ENCODE data around the gene SDCCAG8.

Gene SDCCAG8

DNA sequence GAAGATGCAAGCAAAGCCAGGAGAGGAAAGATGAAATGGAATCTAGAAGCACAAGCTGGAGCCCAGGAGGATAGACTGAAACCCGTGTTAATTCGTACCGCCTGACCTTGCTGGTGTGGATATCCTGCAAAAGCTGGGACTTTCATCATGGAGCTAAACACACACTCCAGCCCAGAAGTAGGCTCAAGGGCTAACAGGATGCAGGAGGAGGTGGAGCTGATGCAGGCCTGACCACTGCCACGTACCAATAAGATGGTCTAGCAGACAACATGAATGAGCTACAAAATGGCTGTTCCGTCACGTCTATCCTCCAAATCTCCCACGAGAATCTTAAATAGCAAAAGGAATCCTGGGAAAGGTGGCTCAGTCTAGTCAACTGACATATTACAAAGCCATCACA, 270.3 kb downstream of the SDCCAG8 start:
- no peak overlapping the region for H3K27ac ChIP-seq (ENCODE audit: extremely low read depth, low read depth, low read length)
- H3K4me1 ChIP-seq (ENCODE audit: control insufficient read depth, insufficient read depth, low read length) = 0 out of 2 replicates have a peak, but pooled peaks cover 3% of the 10 kb centered on the region
- POLR2A ChIA-PET = interaction anchor here (0.6 kb wide), 1 partner anchor 370 kb away, joined by 4 read pairs; no protein-coding TSS in a partner anchor
- no peak overlapping the region for H3K4me3 ChIP-seq (ENCODE audit: low read depth, low read length)
- no peaks in the 10 kb centered on the region for H3K9me3 ChIP-seq (ENCODE audit: control insufficient read depth, insufficient read depth, low read depth, low read length)
- H3K36me3 ChIP-seq (ENCODE audit: control insufficient read depth in 2 of 2, insufficient read depth in 1 of 2, low read length in 2 of 2) = no peaks in the 10 kb centered on the region
- CTCF ChIA-PET = no interaction called here
- no peak for TF ChIP-seq ZNF112 (tag by site-specific recombination; IDR thresholded peaks at IDR 0.05)
- 0 out of 2 replicates have a peak, but pooled peaks have one; percentile 30 for TF ChIP-seq ZNF600 (tag by site-specific recombination; IDR thresholded peaks at IDR 0.05)

DNA sequence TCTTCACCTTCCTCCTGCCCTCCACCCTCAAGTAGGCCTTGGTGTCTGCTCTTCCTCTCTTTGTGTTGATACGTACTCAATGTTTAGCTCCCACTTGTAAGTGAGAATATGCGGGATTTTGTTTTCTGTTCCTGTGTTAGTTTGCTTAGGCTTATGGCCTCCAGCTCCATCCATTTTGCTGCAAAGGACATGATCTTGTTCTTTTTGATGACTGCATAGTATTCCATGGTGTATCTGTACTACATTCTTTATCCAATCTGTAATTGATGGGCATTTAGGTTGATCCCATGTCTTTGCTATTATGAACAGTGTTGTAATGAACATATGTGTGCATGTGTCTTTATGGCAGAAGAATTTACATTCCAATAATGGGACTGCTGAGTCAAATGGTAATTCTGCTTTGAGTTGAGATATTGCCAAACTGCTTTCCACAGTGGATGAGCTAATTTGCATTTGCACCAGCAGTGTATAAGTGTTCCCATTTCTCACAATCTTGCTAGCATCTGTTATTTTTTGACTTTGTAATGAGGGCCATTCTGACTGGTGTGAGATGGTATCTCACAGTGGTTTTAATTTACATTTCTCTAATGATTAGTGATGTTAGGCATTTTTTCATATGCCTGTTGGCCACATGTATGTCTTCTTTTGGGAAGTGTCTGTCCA, 272.7 kb downstream of the SDCCAG8 start:
- CTCF ChIA-PET = interaction anchor here (0.6 kb wide), 1 partner anchor 17 kb away, joined by 3 read pairs; no protein-coding TSS in a partner anchor
- no peak overlapping the region for H3K27ac ChIP-seq (ENCODE audit: extremely low read depth, low read depth, low read length)
- H3K4me3 ChIP-seq (ENCODE audit: low read depth, low read length) = no peak overlapping the region
- H3K36me3 ChIP-seq (ENCODE audit: control insufficient read depth in 2 of 2, insufficient read depth in 1 of 2, low read length in 2 of 2) = no peaks in the 10 kb centered on the region
- TF ChIP-seq ZNF280D (tag by site-specific recombination; IDR thresholded peaks at IDR 0.05) (peak; percentile 95), ZNF146 (tag by site-specific recombination; IDR thresholded peaks at IDR 0.05) (peak; percentile 99), ZNF561 (tag by site-specific recombination; IDR thresholded peaks at IDR 0.05; ENCODE audit: borderline replicate concordance) (no peak), ZSCAN23 (tag by site-specific recombination; IDR thresholded peaks at IDR 0.05) (no peak), ZNF169 (tag by site-specific recombination; IDR thresholded peaks at IDR 0.05) (no peak), ZNF23 (tag by site-specific recombination; IDR thresholded peaks at IDR 0.05; ENCODE audit: borderline replicate concordance) (no peak), ZBTB48 (tag by site-specific recombination; IDR thresholded peaks at IDR 0.05) (no peak), SETDB1 (IDR thresholded peaks at IDR 0.05; ENCODE audit: insufficient read length, low read length) (no peak), ZXDB (tag by site-specific recombination; IDR thresholded peaks at IDR 0.05) (no peak), ZNF571 (tag by site-specific recombination; IDR thresholded peaks at IDR 0.05) (no peak), KLF7 (tag by site-specific recombination; IDR thresholded peaks at IDR 0.05; ENCODE audit: borderline replicate concordance) (no peak), ZNF580 (tag by site-specific recombination; IDR thresholded peaks at IDR 0.05) (peak; percentile 62; the same call in 1 of the 2 replicates), ZNF394 (tag by site-specific recombination; IDR thresholded peaks at IDR 0.05; ENCODE audit: borderline replicate concordance) (no peak)
- TF ChIP-seq, protein P1, sequence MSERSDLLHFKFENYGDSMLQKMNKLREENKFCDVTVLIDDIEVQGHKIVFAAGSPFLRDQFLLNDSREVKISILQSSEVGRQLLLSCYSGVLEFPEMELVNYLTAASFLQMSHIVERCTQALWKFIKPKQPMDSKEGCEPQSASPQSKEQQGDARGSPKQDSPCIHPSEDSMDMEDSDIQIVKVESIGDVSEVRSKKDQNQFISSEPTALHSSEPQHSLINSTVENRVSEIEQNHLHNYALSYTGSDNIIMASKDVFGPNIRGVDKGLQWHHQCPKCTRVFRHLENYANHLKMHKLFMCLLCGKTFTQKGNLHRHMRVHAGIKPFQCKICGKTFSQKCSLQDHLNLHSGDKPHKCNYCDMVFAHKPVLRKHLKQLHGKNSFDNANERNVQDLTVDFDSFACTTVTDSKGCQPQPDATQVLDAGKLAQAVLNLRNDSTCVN (tag by site-specific recombination; optimal IDR thresholded peaks at IDR 0.05) = no peak
- TF ChIP-seq, protein P2, sequence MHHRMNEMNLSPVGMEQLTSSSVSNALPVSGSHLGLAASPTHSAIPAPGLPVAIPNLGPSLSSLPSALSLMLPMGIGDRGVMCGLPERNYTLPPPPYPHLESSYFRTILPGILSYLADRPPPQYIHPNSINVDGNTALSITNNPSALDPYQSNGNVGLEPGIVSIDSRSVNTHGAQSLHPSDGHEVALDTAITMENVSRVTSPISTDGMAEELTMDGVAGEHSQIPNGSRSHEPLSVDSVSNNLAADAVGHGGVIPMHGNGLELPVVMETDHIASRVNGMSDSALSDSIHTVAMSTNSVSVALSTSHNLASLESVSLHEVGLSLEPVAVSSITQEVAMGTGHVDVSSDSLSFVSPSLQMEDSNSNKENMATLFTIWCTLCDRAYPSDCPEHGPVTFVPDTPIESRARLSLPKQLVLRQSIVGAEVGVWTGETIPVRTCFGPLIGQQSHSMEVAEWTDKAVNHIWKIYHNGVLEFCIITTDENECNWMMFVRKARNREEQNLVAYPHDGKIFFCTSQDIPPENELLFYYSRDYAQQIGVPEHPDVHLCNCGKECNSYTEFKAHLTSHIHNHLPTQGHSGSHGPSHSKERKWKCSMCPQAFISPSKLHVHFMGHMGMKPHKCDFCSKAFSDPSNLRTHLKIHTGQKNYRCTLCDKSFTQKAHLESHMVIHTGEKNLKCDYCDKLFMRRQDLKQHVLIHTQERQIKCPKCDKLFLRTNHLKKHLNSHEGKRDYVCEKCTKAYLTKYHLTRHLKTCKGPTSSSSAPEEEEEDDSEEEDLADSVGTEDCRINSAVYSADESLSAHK (tag by site-specific recombination; IDR thresholded peaks at IDR 0.05) = no peak
- no peaks in the 10 kb centered on the region for H3K9me3 ChIP-seq (ENCODE audit: control insufficient read depth, insufficient read depth, low read depth, low read length)
- H3K4me1 ChIP-seq (ENCODE audit: control insufficient read depth, insufficient read depth, low read length) = 0 out of 2 replicates have a peak, but pooled peaks cover 3% of the 10 kb centered on the region
- POLR2A ChIA-PET = no interaction called here

Measured in HEK293 (cell line).